ENCODE data around the gene ERBB4. TPM values are rescaled to one million over a fixed set of nuclear protein-coding genes. Genes with fewer than 3 reads are reported as not detected.

The ERBB4 gene
- total RNA-seq, 4 donors from 2014 or later = 5.5 to 21.0 (median 18.3) TPM

GRCh38 chr2:211837206-211837605, 701.4 kb downstream of the ERBB4 start:
- no peaks in the 10 kb centered on the region for H3K27me3 ChIP-seq
- H3K4me3 ChIP-seq (replicated peaks in 1 of 3) = no peak overlapping the region
- no peak for DNase-seq
- TF ChIP-seq POLR2A (IDR thresholded peaks at IDR 0.05) (no peak), CTCF (IDR thresholded peaks at IDR 0.05) (no peak)
- no peaks in the 10 kb centered on the region for H3K4me1 ChIP-seq
- H3K27ac ChIP-seq = no peak overlapping the region
- no peaks in the 10 kb centered on the region for H3K36me3 ChIP-seq
- intact Hi-C loops (cut with DNase I) = no loop called here
- 54 to 68% methylated on average over 3 of the region's 3 CpGs for WGBS, 2 donors
- H3K9me3 ChIP-seq = no peaks in the 10 kb centered on the region

GRCh38 chr2:211836409-211836808, 702.2 kb downstream of the ERBB4 start:
- no peak for DNase-seq
- TF ChIP-seq POLR2A (IDR thresholded peaks at IDR 0.05) (no peak), CTCF (IDR thresholded peaks at IDR 0.05) (no peak)
- Histone ChIP-seq H3K4me3 (replicated peaks in 1 of 3) (no peak overlapping the region), H3K27me3 (no peaks in the 10 kb centered on the region), H3K4me1 (no peaks in the 10 kb centered on the region), H3K9me3 (no peaks in the 10 kb centered on the region), H3K36me3 (no peaks in the 10 kb centered on the region), H3K27ac (no peak overlapping the region)
- intact Hi-C loops (cut with DNase I) = no loop called here
- 38 to 47% methylated on average over 3 of the region's 3 CpGs for WGBS, 2 donors

GRCh38 chr2:211835695-211836094, 702.9 kb downstream of the ERBB4 start:
- no peak for DNase-seq
- no peaks in the 10 kb centered on the region for H3K36me3 ChIP-seq
- no peaks in the 10 kb centered on the region for H3K27me3 ChIP-seq
- WGBS, 2 donors = 86 to 89% methylated on average over 2 of the region's 2 CpGs
- H3K4me1 ChIP-seq = peaks cover 0 to 2% of the 10 kb centered on the region in 2 donors
- no peak overlapping the region for H3K4me3 ChIP-seq (replicated peaks in 1 of 3)
- no peak overlapping the region for H3K27ac ChIP-seq
- no peaks in the 10 kb centered on the region for H3K9me3 ChIP-seq
- TF ChIP-seq CTCF (IDR thresholded peaks at IDR 0.05) = no peak
- TF ChIP-seq POLR2A (IDR thresholded peaks at IDR 0.05) = no peak
- intact Hi-C loops (cut with DNase I) = no loop called here

- no peaks in the 10 kb centered on the region for H3K27me3 ChIP-seq
- H3K36me3 ChIP-seq = no peaks in the 10 kb centered on the region
- intact Hi-C loops (cut with DNase I) = no loop called here
- H3K4me3 ChIP-seq (replicated peaks in 1 of 3) = no peak overlapping the region
- H3K4me1 ChIP-seq = peaks cover 0 to 3% of the 10 kb centered on the region in 2 donors
- no peak for TF ChIP-seq POLR2A (IDR thresholded peaks at IDR 0.05)
- TF ChIP-seq CTCF (IDR thresholded peaks at IDR 0.05) = no peak
- H3K9me3 ChIP-seq = no peaks in the 10 kb centered on the region
- no peak overlapping the region for H3K27ac ChIP-seq
- DNase-seq = no peak
- WGBS, 2 donors = 79 to 93% methylated on average over 4 of the region's 4 CpGs
Measured at GRCh38 chr2:211833582-211834279, 704.9 kb downstream of the ERBB4 start.

- TF ChIP-seq CTCF (IDR thresholded peaks at IDR 0.05) (no peak), POLR2A (IDR thresholded peaks at IDR 0.05) (no peak)
- Histone ChIP-seq H3K36me3 (no peaks in the 10 kb centered on the region), H3K9me3 (no peaks in the 10 kb centered on the region), H3K4me3 (replicated peaks in 1 of 3) (no peak overlapping the region), H3K27ac (no peak overlapping the region), H3K27me3 (no peaks in the 10 kb centered on the region), H3K4me1 (peaks cover 0 to 3% of the 10 kb centered on the region in 2 donors)
- intact Hi-C loops (cut with DNase I) = no loop called here
- DNase-seq = no peak
- 75 to 81% methylated on average over 3 of the region's 3 CpGs for WGBS, 2 donors
Measured at GRCh38 chr2:211829725-211830124, 708.9 kb downstream of the ERBB4 start.
